Karpas-422 (cell line): ENCODE measurements around the gene LSM3. TPM values are rescaled to one million over a fixed set of nuclear protein-coding genes. Genes with fewer than 3 reads are reported as not detected.

Source experiments
- DNase-seq: peaks from one replicate; pipeline ENCODE4 v3.0.0-alpha.2; 2015
- H2AFZ ChIP-seq: fragments of 200-600 bp; sonication (generic); 2 replicates; pipeline ENCODE4 v1.6.1; 2014; ENCODE audit warnings: antibody characterized with exemption, low read length, mixed read lengths
- H3K27ac ChIP-seq: fragments of 200-600 bp; sonication (generic); 2 replicates; pipeline ENCODE4 v1.5.1; 2014; ENCODE audit warnings: mild to moderate bottlenecking, low read length, moderate library complexity
- H3K27me3 ChIP-seq: fragments of 200-600 bp; sonication (generic); 2 replicates; pipeline ENCODE4 v1.6.1; 2014; ENCODE audit warnings: low read length, mixed read lengths
- H3K36me3 ChIP-seq: fragments of 200-600 bp; sonication (generic); 2 replicates; pipeline ENCODE4 v1.6.1; 2014; ENCODE audit warnings: low read length, mixed read lengths; ENCODE audit not compliant: insufficient read depth
- H3K4me1 ChIP-seq: fragments of 200-600 bp; sonication (generic); 2 replicates; pipeline ENCODE4 v1.6.1; 2014; ENCODE audit warnings: mild to moderate bottlenecking, low read length, mixed read lengths
- H3K4me2 ChIP-seq: fragments of 200-600 bp; sonication (generic); 2 replicates; pipeline ENCODE4 v1.6.1; 2014; ENCODE audit warnings: low read length, low read depth, mild to moderate bottlenecking; ENCODE audit not compliant: poor library complexity, severe bottlenecking
- H3K4me3 ChIP-seq: fragments of 200-600 bp; sonication (generic); 2 replicates; pipeline ENCODE4 v1.5.1; 2014; ENCODE audit warnings: mild to moderate bottlenecking, antibody characterized with exemption, low read length, mixed read lengths
- H3K79me2 ChIP-seq: fragments of 200-600 bp; sonication (generic); 2 replicates; pipeline ENCODE4 v1.6.1; 2014; ENCODE audit warnings: mild to moderate bottlenecking, low read length, mixed read lengths
- H3K9ac ChIP-seq: fragments of 200-600 bp; sonication (generic); 2 replicates; pipeline ENCODE4 v1.6.0; 2014; ENCODE audit warnings: low read length
- H3K9me2 ChIP-seq: fragments of 200-600 bp; sonication (generic), shearing (Covaris generic); replicated peaks from 2 replicates; pipeline ENCODE4 v1.6.0; 2014; ENCODE audit warnings: mild to moderate bottlenecking, low read length, moderate library complexity; ENCODE audit not compliant: insufficient read depth
- H3K9me3 ChIP-seq: fragments of 300-700, 200-600 bp; sonication (generic); 2 replicates; pipeline ENCODE4 v1.6.1; 2014; ENCODE audit warnings: low read length, mixed read lengths
- H4K20me1 ChIP-seq: fragments of 200-600 bp; sonication (generic); 2 replicates; pipeline ENCODE4 v1.6.1; 2014; ENCODE audit warnings: mild to moderate bottlenecking, antibody characterized with exemption, low read length, low read depth; ENCODE audit not compliant: insufficient read depth
- total RNA-seq: library from RNA; depleted of rRNA; stranded (reverse); fragments of >200 nt; shearing (Covaris generic); gene quantifications from 2 replicates; pipeline ENCODE4 v1.2.3, GENCODE V29; 2014; ENCODE audit warnings: low replicate concordance; rRNA removed

Gene LSM3
- total RNA-seq: 13.8 and 14.2 TPM in 2 replicates

GRCh38 chr3:14178247-14179113 is at the start of gene LSM3, which contains the start of gene XPC:
Gene LSM3, plus strand, starts transcription at chr3:14178817. Its CDS starts 44 bp downstream, at chr3:14178861.
Gene XPC, minus strand, starts transcription at chr3:14178601. Its CDS starts 33 bp downstream, at chr3:14178568.
- Histone ChIP-seq H2AFZ (peak within 1 kb of the TSS; percentile 80), H3K4me1 (peaks cover 72% of the 10 kb centered on the region), H3K79me2 (peaks cover 94% of the 10 kb centered on the region), H3K4me2 (peak within 1 kb of the TSS; percentile 97), H3K4me3 (peak within 1 kb of the TSS; percentile 96), H3K9me2 (no peaks in the 10 kb centered on the region), H4K20me1 (peaks cover 2% of the 10 kb centered on the region; the same call in 1 of the 2 replicates), H3K27me3 (no peaks in the 10 kb centered on the region), H3K9ac (peak within 1 kb of the TSS; percentile 95), H3K36me3 (peaks cover 24% of the 10 kb centered on the region), H3K27ac (peak within 1 kb of the TSS; percentile 42), H3K9me3 (no peaks in the 10 kb centered on the region)
- DNase-seq: peak; percentile 99

DNA sequence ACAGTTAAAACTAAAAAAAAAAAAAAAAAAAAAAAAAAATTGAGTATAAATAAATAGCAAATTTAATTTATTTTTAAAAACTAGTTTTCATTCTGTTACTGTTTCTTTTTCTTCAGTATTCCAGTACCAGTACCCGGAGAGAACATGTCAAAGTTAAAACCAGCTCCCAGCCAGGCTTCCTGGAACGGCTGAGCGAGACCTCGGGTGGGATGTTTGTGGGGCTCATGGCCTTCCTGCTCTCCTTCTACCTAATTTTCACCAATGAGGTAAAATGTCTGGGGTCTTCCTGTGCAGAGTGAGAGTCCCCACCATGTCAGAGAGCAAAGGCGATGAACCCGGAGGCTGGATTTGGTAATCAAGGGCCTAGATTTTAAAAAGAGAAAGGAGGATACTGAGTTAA is 49.3 kb upstream of the LSM3 start:
- Histone ChIP-seq H3K9me3 (no peaks in the 10 kb centered on the region), H3K36me3 (peaks cover 20% of the 10 kb centered on the region), H3K9me2 (no peaks in the 10 kb centered on the region), H3K4me1 (peaks cover 12% of the 10 kb centered on the region), H2AFZ (no peak overlapping the region), H3K4me3 (no peak overlapping the region), H3K4me2 (no peak overlapping the region), H3K9ac (no peak overlapping the region), H4K20me1 (peaks cover 8% of the 10 kb centered on the region; the same call in 1 of the 2 replicates), H3K27me3 (no peaks in the 10 kb centered on the region), H3K79me2 (peaks cover 44% of the 10 kb centered on the region), H3K27ac (no peak overlapping the region)
- DNase-seq: no peak

DNA sequence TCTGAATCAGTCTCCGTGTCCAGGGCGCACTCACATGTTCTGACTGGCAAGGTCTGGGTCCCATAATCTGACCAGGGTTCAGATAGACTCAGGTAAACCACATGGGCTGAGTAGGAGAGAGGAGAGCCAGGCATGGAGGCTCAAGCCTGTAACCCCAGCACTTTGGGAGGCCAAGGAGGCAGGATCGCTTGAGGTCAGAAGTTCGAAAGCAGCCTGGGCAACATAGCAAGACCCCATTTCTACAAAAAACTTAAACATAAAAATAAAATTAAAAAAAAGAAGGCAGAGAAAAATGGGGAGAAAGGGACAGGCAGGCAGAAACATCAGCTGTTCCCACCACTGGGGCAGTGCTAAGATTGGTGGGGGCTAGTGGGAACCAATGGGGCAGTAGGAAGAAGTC is 48.4 kb upstream of the LSM3 start:
- no peaks in the 10 kb centered on the region for H3K27me3 ChIP-seq
- H4K20me1 ChIP-seq: peaks cover 8% of the 10 kb centered on the region; the same call in 1 of the 2 replicates
- no peak overlapping the region for H3K4me3 ChIP-seq
- no peak overlapping the region for H2AFZ ChIP-seq
- no peak overlapping the region for H3K9ac ChIP-seq
- no peak for DNase-seq
- peaks cover 38% of the 10 kb centered on the region for H3K79me2 ChIP-seq
- peaks cover 20% of the 10 kb centered on the region for H3K36me3 ChIP-seq
- H3K9me3 ChIP-seq: no peaks in the 10 kb centered on the region
- H3K27ac ChIP-seq: no peak overlapping the region
- no peaks in the 10 kb centered on the region for H3K9me2 ChIP-seq
- peaks cover 12% of the 10 kb centered on the region for H3K4me1 ChIP-seq
- H3K4me2 ChIP-seq: no peak overlapping the region

DNA sequence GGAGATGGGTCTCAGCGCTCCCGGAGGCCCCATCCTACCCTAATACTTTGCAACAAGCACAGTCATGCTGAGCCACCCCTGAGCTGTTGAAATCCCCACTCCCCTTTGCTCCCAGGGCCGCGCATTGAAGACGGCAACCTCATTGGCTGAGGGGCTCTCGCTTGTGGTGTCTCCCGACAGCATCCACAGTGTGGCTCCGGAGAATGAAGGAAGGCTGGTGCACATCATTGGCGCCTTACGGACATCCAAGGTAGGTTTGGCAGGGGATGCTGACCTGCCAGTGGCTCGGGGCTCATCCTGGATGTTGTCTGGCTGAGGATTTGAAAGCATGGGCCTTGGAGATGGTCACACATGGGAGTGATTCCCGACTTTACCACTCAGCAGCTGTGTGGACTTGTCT is 47.9 kb upstream of the LSM3 start:
- Histone ChIP-seq H3K4me1 (peaks cover 12% of the 10 kb centered on the region), H3K9ac (no peak overlapping the region), H3K4me3 (no peak overlapping the region), H4K20me1 (peaks cover 8% of the 10 kb centered on the region; the same call in 1 of the 2 replicates), H2AFZ (no peak overlapping the region), H3K4me2 (no peak overlapping the region), H3K36me3 (peaks cover 20% of the 10 kb centered on the region), H3K27me3 (no peaks in the 10 kb centered on the region), H3K79me2 (peaks cover 33% of the 10 kb centered on the region), H3K9me3 (no peaks in the 10 kb centered on the region), H3K9me2 (no peaks in the 10 kb centered on the region), H3K27ac (no peak overlapping the region)
- DNase-seq: no peak

DNA sequence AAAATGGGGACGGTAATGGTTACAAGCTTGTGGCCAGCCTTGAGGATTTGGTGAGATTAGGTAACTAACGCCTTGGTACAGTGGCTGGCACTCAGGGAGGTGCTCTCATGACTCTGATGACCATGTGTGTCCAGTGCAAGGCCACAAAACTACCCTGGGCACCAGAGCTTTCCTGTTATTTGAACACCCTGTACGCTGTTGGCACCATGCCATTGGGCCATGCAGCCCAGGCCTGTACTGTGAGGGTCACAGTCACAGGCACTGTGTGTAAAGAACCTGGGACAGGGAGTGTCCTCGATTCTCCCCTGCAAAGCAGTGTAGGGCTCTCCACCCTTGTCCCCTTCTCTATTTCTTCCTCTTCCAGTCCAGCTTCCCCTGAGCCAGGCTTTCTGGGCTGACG is 47.5 kb upstream of the LSM3 start:
- no peaks in the 10 kb centered on the region for H3K27me3 ChIP-seq
- no peak for DNase-seq
- H4K20me1 ChIP-seq: peaks cover 5% of the 10 kb centered on the region; the same call in 1 of the 2 replicates
- peaks cover 20% of the 10 kb centered on the region for H3K36me3 ChIP-seq
- H3K27ac ChIP-seq: no peak overlapping the region
- no peaks in the 10 kb centered on the region for H3K9me3 ChIP-seq
- H2AFZ ChIP-seq: no peak overlapping the region
- H3K4me3 ChIP-seq: no peak overlapping the region
- no peak overlapping the region for H3K9ac ChIP-seq
- H3K4me1 ChIP-seq: peaks cover 8% of the 10 kb centered on the region
- no peaks in the 10 kb centered on the region for H3K9me2 ChIP-seq
- no peak overlapping the region for H3K4me2 ChIP-seq
- H3K79me2 ChIP-seq: peaks cover 29% of the 10 kb centered on the region

GRCh38 chr3:14132120-14132519 is 46.5 kb upstream of the LSM3 start:
- Histone ChIP-seq H3K9me2 (no peaks in the 10 kb centered on the region), H3K36me3 (peaks cover 19% of the 10 kb centered on the region), H3K27me3 (no peaks in the 10 kb centered on the region), H3K4me3 (no peak overlapping the region), H3K4me1 (no peaks in the 10 kb centered on the region), H4K20me1 (0 out of 2 replicates have a peak, but pooled peaks cover 3% of the 10 kb centered on the region), H3K9me3 (no peaks in the 10 kb centered on the region), H3K9ac (no peak overlapping the region), H3K27ac (no peak overlapping the region), H2AFZ (no peak overlapping the region), H3K4me2 (no peak overlapping the region), H3K79me2 (peaks cover 19% of the 10 kb centered on the region)
- DNase-seq: no peak

DNA sequence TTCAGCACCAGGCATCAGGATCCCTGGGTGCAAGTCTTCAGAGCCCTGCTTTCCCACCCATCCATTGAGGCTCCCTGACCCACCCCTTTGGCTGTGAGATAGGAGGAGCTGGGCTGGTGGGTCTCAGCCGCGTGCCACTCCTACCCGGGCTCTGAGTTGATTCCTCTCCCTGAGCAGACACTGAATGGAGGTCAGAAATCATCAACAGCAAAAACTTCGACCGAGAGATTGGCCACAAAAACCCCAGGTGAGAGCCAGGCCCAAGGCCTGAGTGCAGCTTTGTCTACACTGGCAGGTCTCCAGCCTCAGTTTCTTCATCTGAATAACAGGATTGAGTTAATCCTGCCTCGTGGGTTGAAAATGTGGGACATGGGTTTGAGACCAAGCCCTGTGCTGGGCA is 45.9 kb upstream of the LSM3 start:
- no peak overlapping the region for H3K4me3 ChIP-seq
- no peak overlapping the region for H3K27ac ChIP-seq
- H3K9me2 ChIP-seq: no peaks in the 10 kb centered on the region
- peaks cover 13% of the 10 kb centered on the region for H3K36me3 ChIP-seq
- 0 out of 2 replicates have a peak, but pooled peaks cover 3% of the 10 kb centered on the region for H4K20me1 ChIP-seq
- no peaks in the 10 kb centered on the region for H3K4me1 ChIP-seq
- no peak overlapping the region for H3K4me2 ChIP-seq
- no peak for DNase-seq
- H3K9me3 ChIP-seq: no peaks in the 10 kb centered on the region
- no peaks in the 10 kb centered on the region for H3K27me3 ChIP-seq
- no peak overlapping the region for H3K9ac ChIP-seq
- H3K79me2 ChIP-seq: peaks cover 13% of the 10 kb centered on the region
- no peak overlapping the region for H2AFZ ChIP-seq

- Histone ChIP-seq H3K27me3 (no peaks in the 10 kb centered on the region), H3K79me2 (peaks cover 7% of the 10 kb centered on the region), H3K4me1 (no peaks in the 10 kb centered on the region), H3K9ac (no peak overlapping the region), H3K36me3 (peaks cover 7% of the 10 kb centered on the region), H4K20me1 (0 out of 2 replicates have a peak, but pooled peaks cover 1% of the 10 kb centered on the region), H3K27ac (no peak overlapping the region), H3K4me2 (no peak overlapping the region), H3K4me3 (no peak overlapping the region), H3K9me3 (no peaks in the 10 kb centered on the region), H3K9me2 (no peaks in the 10 kb centered on the region), H2AFZ (no peak overlapping the region)
- DNase-seq: no peak
Observed at GRCh38 chr3:14133188-14133800, 45.3 kb upstream of the LSM3 start.
